Testis (tissue), 3 donors: ENCODE measurements around the gene CREB3L2. TPM values are rescaled to one million over a fixed set of nuclear protein-coding genes. Genes with fewer than 3 reads are reported as not detected.
"Not testable (repeated sequence)": the region's sequence is repeated elsewhere in the genome, so short reads cannot be mapped to it uniquely, and the experiment has no call there.

Experiments used
- DNase-seq: peaks from one replicate; pipeline ENCODE4 v3.0.0-alpha.2; 2019
- H3K27ac ChIP-seq, 2 donors: fragments of 200-600 bp; sonication (generic); one replicate each; pipeline ENCODE4 v1.5.1; 2019
- H3K27me3 ChIP-seq: fragments of 200-600 bp; sonication (generic); one replicate; pipeline ENCODE4 v1.5.1; 2019
- H3K36me3 ChIP-seq: fragments of 200-600 bp; sonication (generic); one replicate; pipeline ENCODE4 v1.5.1; 2017; ENCODE audit warnings: low read depth; ENCODE audit errors: missing control alignments
- H3K4me1 ChIP-seq: fragments of 200-600 bp; sonication (generic); one replicate; pipeline ENCODE4 v1.5.1; 2019
- H3K4me3 ChIP-seq, 2 donors: fragments of 200-600 bp; sonication (generic); one replicate each; pipeline ENCODE4 v1.5.1; 2017 to 2019
- H3K9me3 ChIP-seq: fragments of 200-600 bp; sonication (generic); one replicate; pipeline ENCODE4 v1.5.1; 2017
- CTCF ChIP-seq, 3 experiments: fragments of 450-650 bp in 2 of 3; fragments of 200-600 bp in 1 of 3; sonication (generic) in 1 of 3; IDR thresholded peaks; one replicate each; pipeline ENCODE4 v1.5.1; 2016 to 2019; ENCODE audit warnings: antibody characterized with exemption in 3 of 3, mild to moderate bottlenecking in 2 of 3, moderate library complexity in 1 of 3
- POLR2A ChIP-seq: fragments of 450-650 bp; IDR thresholded peaks from one replicate; pipeline ENCODE4 v1.6.1; 2017; ENCODE audit warnings: antibody characterized with exemption, mild to moderate bottlenecking, moderate library complexity
- WGBS, 2 donors: methylation state at CpG; one replicate each; pipeline ENCODE4 v1.1.5; 2018; 5-methylcytosine and 5-hydroxymethylcytosine counted together
- intact Hi-C: fragments of 100-400 bp; cut with DNase I; formaldehyde crosslinking; loops from one replicate; pipeline ENCODE4 v1.15.1; 2023; ENCODE audit warnings: low total_unique reads
- polyA plus RNA-seq: library from polyadenylated mRNA; stranded (reverse); fragments of 350-450 nt; fragmentation: Illumina TruSeq; extraction: RNeasy Lipid Tissue Mini Kit (QIAGEN cat#74804); gene quantifications from one replicate; pipeline ENCODE4 v1.2.3, GENCODE V29; 2014; ENCODE audit warnings: low read depth, low replicate concordance; ENCODE audit not compliant: insufficient read depth
- total RNA-seq, 2 donors: library from RNA; depleted of rRNA; stranded (reverse); fragments of >200 nt; gene quantifications; one replicate each; pipeline ENCODE4 v1.2.3, GENCODE V29; 2016

Gene CREB3L2
- total and polyA plus RNA-seq, 3 donors from 2014 or later, result 22.0 to 23.9 (median 23.4) TPM

- TF ChIP-seq POLR2A, result no peak
- H3K27me3 ChIP-seq, result no peaks in the 10 kb centered on the region
- WGBS, 2 donors, result 94 to 99% methylated on average over 5 of the region's 5 CpGs
- no peaks in the 10 kb centered on the region for H3K36me3 ChIP-seq
- DNase-seq, result no peak
- H3K4me3 ChIP-seq, result no peak overlapping the region
- intact Hi-C loops, result no loop called here
- H3K9me3 ChIP-seq, result no peaks in the 10 kb centered on the region
- H3K4me1 ChIP-seq, result peaks cover 14% of the 10 kb centered on the region
- H3K27ac ChIP-seq, result no peak overlapping the region
These were observed 73.3 kb downstream of the CREB3L2 start for GRCh38 chr7:137928626-137929025.

- no peak for DNase-seq
- intact Hi-C loops, result no loop called here
- H3K4me1 ChIP-seq, result peaks cover 2% of the 10 kb centered on the region
These were observed 74.5 kb downstream of the CREB3L2 start for GRCh38 chr7:137927386-137927785.

GRCh38 chr7:137926206-137926605 lies 75.7 kb downstream of the CREB3L2 start:
- H3K9me3 ChIP-seq, intact Hi-C loops, H3K4me3 ChIP-seq, H3K27ac ChIP-seq, H3K4me1 ChIP-seq, H3K36me3 ChIP-seq, H3K27me3 ChIP-seq, DNase-seq: not testable (repeated sequence)
- WGBS, 2 donors, result 77 to 97% methylated on average over 6 of the region's 6 CpGs

More at GRCh38 chr7:137927386-137927785, 74.5 kb downstream of the CREB3L2 start:
- Histone ChIP-seq H3K9me3 (no peaks in the 10 kb centered on the region), H3K27me3 (no peaks in the 10 kb centered on the region), H3K27ac (no peak overlapping the region), H3K36me3 (no peaks in the 10 kb centered on the region), H3K4me3 (no peak overlapping the region)
- TF ChIP-seq POLR2A (no peak), CTCF (IDR thresholded peaks at IDR 0.05) (no peak)

- intact Hi-C loops, result no loop called here
- Histone ChIP-seq H3K9me3 (no peaks in the 10 kb centered on the region), H3K27me3 (no peaks in the 10 kb centered on the region), H3K36me3 (no peaks in the 10 kb centered on the region), H3K4me3 (no peak overlapping the region), H3K27ac (no peak overlapping the region), H3K4me1 (no peaks in the 10 kb centered on the region)
- 68 to 77% methylated on average over 4 of the region's 4 CpGs for WGBS, 2 donors
- no peak for TF ChIP-seq CTCF (IDR thresholded peaks at IDR 0.05)
- no peak for TF ChIP-seq POLR2A
- no peak for DNase-seq
These were observed 76.1 kb downstream of the CREB3L2 start for GRCh38 chr7:137925754-137926153.

GRCh38 chr7:137925091-137925490 lies 76.8 kb downstream of the CREB3L2 start:
- Histone ChIP-seq H3K36me3 (no peaks in the 10 kb centered on the region), H3K9me3 (no peaks in the 10 kb centered on the region), H3K4me1 (no peaks in the 10 kb centered on the region), H3K27ac (no peak overlapping the region), H3K27me3 (no peaks in the 10 kb centered on the region), H3K4me3 (no peak overlapping the region)
- intact Hi-C loops, result no loop called here
- no peak for TF ChIP-seq CTCF (IDR thresholded peaks at IDR 0.05)
- TF ChIP-seq POLR2A, result no peak
- no peak for DNase-seq

- H3K27ac ChIP-seq, result no peak overlapping the region
- DNase-seq, result no peak
- H3K36me3 ChIP-seq, result no peaks in the 10 kb centered on the region
- H3K9me3 ChIP-seq, result no peaks in the 10 kb centered on the region
- TF ChIP-seq POLR2A (no peak), CTCF (IDR thresholded peaks at IDR 0.05) (no peak)
- 93 to 96% methylated on average over 5 of the region's 5 CpGs for WGBS, 2 donors
- no peak overlapping the region for H3K4me3 ChIP-seq
- no peaks in the 10 kb centered on the region for H3K27me3 ChIP-seq
- intact Hi-C loops, result no loop called here
- H3K4me1 ChIP-seq, result no peaks in the 10 kb centered on the region
These were observed 78.5 kb downstream of the CREB3L2 start for GRCh38 chr7:137923380-137923779.
